K562 (cell line): Measurements from ENCODE around the gene TMEM60. TPM values are rescaled to one million over a fixed set of nuclear protein-coding genes. Genes with fewer than 3 reads are reported as not detected.
A peak's percentile ranks its signal among the peaks of the same experiment; 100 is the strongest.

Experiments
- CBX5 ChIP-seq: IDR thresholded peaks from 2 replicates; pipeline ENCODE4 v1.6.1; 2014; ENCODE audit warnings: low read depth, borderline replicate concordance
- CHCHD3 ChIP-seq: fragments of 250-450 bp; sonication (Bioruptor Pico); IDR thresholded peaks from 2 replicates; pipeline ENCODE4 v2.1.2; 2022; ENCODE audit warnings: mild to moderate bottlenecking
- CTBP1 ChIP-seq: fragments of 450-650 bp; IDR thresholded peaks from 2 replicates; pipeline ENCODE4 v1.6.1; 2016; ENCODE audit warnings: borderline replicate concordance
- E2F3 ChIP-seq: fragments of 250-450 bp; sonication (Bioruptor Pico); IDR thresholded peaks from 2 replicates; pipeline ENCODE4 v1.4.0; 2020; ENCODE audit warnings: mild to moderate bottlenecking
- FIP1L1 ChIP-seq: fragments of 200-400 bp; formaldehyde crosslinking; IDR thresholded peaks from 2 replicates; pipeline ENCODE4 v1.6.1; 2018; ENCODE audit warnings: mild to moderate bottlenecking, low read depth, low read length; ENCODE audit not compliant: poor library complexity, severe bottlenecking
- ILK ChIP-seq: fragments of 450-650 bp; IDR thresholded peaks from 2 replicates; pipeline ENCODE4 v1.6.1; 2016; ENCODE audit warnings: missing genetic modification characterization, low read depth, mild to moderate bottlenecking, missing compliant biosample characterization, moderate library complexity, borderline replicate concordance
- MECOM ChIP-seq: fragments of 250-450 bp; sonication (Bioruptor Pico); IDR thresholded peaks from 2 replicates; pipeline ENCODE4 v1.8.0; 2022; ENCODE audit warnings: inconsistent platforms
- MTA3 ChIP-seq: fragments of 450-650 bp; formaldehyde crosslinking; IDR thresholded peaks from 2 replicates; pipeline ENCODE4 v1.6.1; 2017; ENCODE audit warnings: mild to moderate bottlenecking, borderline replicate concordance
- POLR2A ChIP-seq: fragments of 450-650 bp; conservative IDR thresholded peaks from 2 replicates; pipeline ENCODE4 v1.6.1; 2016
- POU5F1 ChIP-seq: fragments of 150-350 bp; IDR thresholded peaks from 2 replicates; pipeline ENCODE4 v1.6.1; 2014; ENCODE audit warnings: borderline replicate concordance, low read length, low read depth, mild to moderate bottlenecking; ENCODE audit not compliant: partially characterized antibody
- STAT5A ChIP-seq: IDR thresholded peaks from 2 replicates; pipeline ENCODE4 v1.6.1; 2012; ENCODE audit warnings: low read length, inconsistent platforms, borderline replicate concordance
- TGIF2 ChIP-seq: sonication (generic); formaldehyde crosslinking; IDR thresholded peaks from 2 replicates; pipeline ENCODE4 v1.8.1; 2022; ENCODE audit warnings: mild to moderate bottlenecking, missing genetic modification reagents, moderate library complexity
- XRCC3 ChIP-seq: fragments of 450-650 bp; IDR thresholded peaks from 2 replicates; pipeline ENCODE4 v1.6.1; 2017; ENCODE audit warnings: mild to moderate bottlenecking, moderate library complexity
- XRCC5 ChIP-seq: fragments of 200-400 bp; formaldehyde crosslinking; IDR thresholded peaks from 2 replicates; pipeline ENCODE4 v1.6.1; 2017; ENCODE audit warnings: low read depth, mild to moderate bottlenecking, low read length
- ZNF23 ChIP-seq: fragments of 250-450 bp; sonication (Bioruptor Pico); IDR thresholded peaks from 2 replicates; pipeline ENCODE4 v1.4.0; 2020; ENCODE audit warnings: mild to moderate bottlenecking
- ZNF696 ChIP-seq: fragments of 250-450 bp; sonication (Bioruptor Pico); conservative IDR thresholded peaks from 2 replicates; pipeline ENCODE4 v1.4.0; 2020; ENCODE audit warnings: mild to moderate bottlenecking, moderate library complexity
- ZNF76 ChIP-seq: fragments of 250-450 bp; sonication (Bioruptor Pico); IDR thresholded peaks from 2 replicates; pipeline ENCODE4 v1.4.0; 2020; ENCODE audit warnings: mild to moderate bottlenecking, moderate library complexity, borderline replicate concordance
- polyA plus RNA-seq, 8 experiments: library from polyadenylated mRNA; depleted of rRNA in 4 of 8; stranded (reverse) in 5 of 8; unstranded in 3 of 8; fragments of >200 nt; fragmentation: Nextera tagmentation in 2 of 8; fragmentation: Illumina TruSeq in 1 of 8; extraction: Ambion mirVana in 2 of 8; extraction: Trizol in 1 of 8; gene quantifications; 2 replicates each; pipeline versions ENCODE4 v1.2.1 to v1.2.3, GENCODE V29; 2011 to 2014; ENCODE audit warnings: inconsistent platforms in 1 of 8, missing spikeins in 1 of 8
- total RNA-seq, 7 experiments: library from RNA; depleted of rRNA in 6 of 7; stranded (reverse); fragments of >200 nt in 6 of 7; fragmentation: Illumina TruSeq in 2 of 7; extraction: Trizol in 2 of 7; gene quantifications; 2 replicates each; pipeline versions ENCODE4 v1.2.1 to v1.2.3, GENCODE V29; 2011 to 2021; ENCODE audit warnings: low replicate concordance in 1 of 7
- TF ChIP-seq, protein P1 (sequence below), 2 experiments: fragments of 450-650 bp in 1 of 2; sonication (generic) in 1 of 2; formaldehyde crosslinking in 1 of 2; IDR thresholded peaks in 1 of 2; conservative IDR thresholded peaks in 1 of 2; 2 replicates each; pipeline versions ENCODE4 v1.6.1 to v1.8.1; 2016 to 2023; ENCODE audit warnings: mild to moderate bottlenecking in 2 of 2, moderate library complexity in 2 of 2, inconsistent platforms in 1 of 2, missing genetic modification reagents in 1 of 2
- TF ChIP-seq, protein P2 (sequence below): fragments of 150-350 bp; conservative IDR thresholded peaks from 2 replicates; pipeline ENCODE4 v1.6.1; 2014; ENCODE audit warnings: low read length
- TF ChIP-seq, protein P3 (sequence below): fragments of 200-400 bp; formaldehyde crosslinking; IDR thresholded peaks from 2 replicates; pipeline ENCODE4 v1.6.1; 2017; ENCODE audit warnings: mild to moderate bottlenecking, low read depth, low read length, moderate library complexity
- TF ChIP-seq, protein P4 (sequence below): fragments of 250-450 bp; sonication (Bioruptor Pico); IDR thresholded peaks from 2 replicates; pipeline ENCODE4 v1.8.0; 2021; ENCODE audit warnings: mild to moderate bottlenecking, moderate library complexity

Gene TMEM60
- total and polyA plus RNA-seq, 9 of the 15 experiments (the other 6 are each of a cell fraction or from before 2014, with no cell fraction given) = 12.5 to 140 (median 38.4) TPM

DNA sequence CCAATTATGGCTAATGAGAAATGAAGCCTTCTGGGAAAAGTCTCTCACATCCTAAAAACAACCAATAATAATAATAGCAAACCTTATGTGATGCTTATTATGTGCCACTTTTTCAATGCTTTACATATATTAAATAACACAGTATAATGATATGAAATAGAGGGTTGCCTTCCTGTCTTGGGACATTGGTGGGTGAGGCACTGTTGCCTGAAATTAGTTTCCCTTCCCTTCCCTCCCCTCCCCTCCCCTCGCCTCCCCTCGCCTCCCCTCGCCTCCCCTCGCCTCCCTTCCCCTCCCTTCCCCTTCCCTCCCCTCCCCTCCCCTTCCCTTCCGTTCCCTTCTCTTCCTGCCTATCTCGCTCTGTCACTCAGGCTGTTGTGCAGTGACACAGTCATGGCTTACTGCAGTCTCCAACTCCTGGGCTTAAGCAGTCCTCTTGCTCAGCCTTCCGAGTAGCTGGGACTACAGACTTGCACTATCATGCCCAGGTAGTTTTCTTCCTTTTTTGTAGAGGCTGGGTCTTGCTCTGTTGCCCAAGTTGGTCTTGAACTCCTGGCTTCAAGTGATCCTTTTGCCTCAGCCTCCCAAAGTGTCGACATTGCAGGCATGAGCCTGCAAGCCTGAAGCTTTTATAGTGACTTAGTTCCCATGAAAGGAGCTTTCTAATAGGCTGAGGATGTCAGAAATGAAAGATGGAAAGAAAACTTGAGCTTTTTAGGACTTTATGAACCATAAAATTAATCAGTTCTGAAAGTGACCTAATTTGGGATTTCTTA, 48.3 kb upstream of the TMEM60 start (continued):
- TF ChIP-seq, protein P1, sequence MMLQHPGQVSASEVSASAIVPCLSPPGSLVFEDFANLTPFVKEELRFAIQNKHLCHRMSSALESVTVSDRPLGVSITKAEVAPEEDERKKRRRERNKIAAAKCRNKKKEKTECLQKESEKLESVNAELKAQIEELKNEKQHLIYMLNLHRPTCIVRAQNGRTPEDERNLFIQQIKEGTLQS (IDR thresholded peaks at IDR 0.05) = no peak
- TF ChIP-seq, protein P1 (CRISPR knock-in tag; conservative IDR thresholded peaks at IDR 0.05) = no peak
- TF ChIP-seq ZNF76 (CRISPR knock-in tag) (no peak), ILK (tag) (no peak), XRCC3 (no peak), ZNF696 (CRISPR knock-in tag) (no peak), STAT5A (no peak), XRCC5 (no peak), FIP1L1 (no peak), TGIF2 (CRISPR knock-in tag) (no peak), E2F3 (CRISPR knock-in tag) (no peak), ZNF23 (CRISPR knock-in tag) (no peak), CTBP1 (no peak), MTA3 (0 out of 2 replicates have a peak, but pooled peaks have one; percentile 29), MECOM (CRISPR knock-in tag) (no peak), POU5F1 (no peak), CBX5 (no peak), POLR2A (no peak), CHCHD3 (CRISPR knock-in tag) (no peak)
- TF ChIP-seq, protein P2, sequence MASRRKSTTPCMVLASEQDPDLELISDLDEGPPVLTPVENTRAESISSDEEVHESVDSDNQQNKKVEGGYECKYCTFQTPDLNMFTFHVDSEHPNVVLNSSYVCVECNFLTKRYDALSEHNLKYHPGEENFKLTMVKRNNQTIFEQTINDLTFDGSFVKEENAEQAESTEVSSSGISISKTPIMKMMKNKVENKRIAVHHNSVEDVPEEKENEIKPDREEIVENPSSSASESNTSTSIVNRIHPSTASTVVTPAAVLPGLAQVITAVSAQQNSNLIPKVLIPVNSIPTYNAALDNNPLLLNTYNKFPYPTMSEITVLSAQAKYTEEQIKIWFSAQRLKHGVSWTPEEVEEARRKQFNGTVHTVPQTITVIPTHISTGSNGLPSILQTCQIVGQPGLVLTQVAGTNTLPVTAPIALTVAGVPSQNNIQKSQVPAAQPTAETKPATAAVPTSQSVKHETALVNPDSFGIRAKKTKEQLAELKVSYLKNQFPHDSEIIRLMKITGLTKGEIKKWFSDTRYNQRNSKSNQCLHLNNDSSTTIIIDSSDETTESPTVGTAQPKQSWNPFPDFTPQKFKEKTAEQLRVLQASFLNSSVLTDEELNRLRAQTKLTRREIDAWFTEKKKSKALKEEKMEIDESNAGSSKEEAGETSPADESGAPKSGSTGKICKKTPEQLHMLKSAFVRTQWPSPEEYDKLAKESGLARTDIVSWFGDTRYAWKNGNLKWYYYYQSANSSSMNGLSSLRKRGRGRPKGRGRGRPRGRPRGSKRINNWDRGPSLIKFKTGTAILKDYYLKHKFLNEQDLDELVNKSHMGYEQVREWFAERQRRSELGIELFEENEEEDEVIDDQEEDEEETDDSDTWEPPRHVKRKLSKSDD = no peak
- TF ChIP-seq, protein P3, sequence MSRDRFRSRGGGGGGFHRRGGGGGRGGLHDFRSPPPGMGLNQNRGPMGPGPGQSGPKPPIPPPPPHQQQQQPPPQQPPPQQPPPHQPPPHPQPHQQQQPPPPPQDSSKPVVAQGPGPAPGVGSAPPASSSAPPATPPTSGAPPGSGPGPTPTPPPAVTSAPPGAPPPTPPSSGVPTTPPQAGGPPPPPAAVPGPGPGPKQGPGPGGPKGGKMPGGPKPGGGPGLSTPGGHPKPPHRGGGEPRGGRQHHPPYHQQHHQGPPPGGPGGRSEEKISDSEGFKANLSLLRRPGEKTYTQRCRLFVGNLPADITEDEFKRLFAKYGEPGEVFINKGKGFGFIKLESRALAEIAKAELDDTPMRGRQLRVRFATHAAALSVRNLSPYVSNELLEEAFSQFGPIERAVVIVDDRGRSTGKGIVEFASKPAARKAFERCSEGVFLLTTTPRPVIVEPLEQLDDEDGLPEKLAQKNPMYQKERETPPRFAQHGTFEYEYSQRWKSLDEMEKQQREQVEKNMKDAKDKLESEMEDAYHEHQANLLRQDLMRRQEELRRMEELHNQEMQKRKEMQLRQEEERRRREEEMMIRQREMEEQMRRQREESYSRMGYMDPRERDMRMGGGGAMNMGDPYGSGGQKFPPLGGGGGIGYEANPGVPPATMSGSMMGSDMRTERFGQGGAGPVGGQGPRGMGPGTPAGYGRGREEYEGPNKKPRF = no peak
- TF ChIP-seq, protein P4, sequence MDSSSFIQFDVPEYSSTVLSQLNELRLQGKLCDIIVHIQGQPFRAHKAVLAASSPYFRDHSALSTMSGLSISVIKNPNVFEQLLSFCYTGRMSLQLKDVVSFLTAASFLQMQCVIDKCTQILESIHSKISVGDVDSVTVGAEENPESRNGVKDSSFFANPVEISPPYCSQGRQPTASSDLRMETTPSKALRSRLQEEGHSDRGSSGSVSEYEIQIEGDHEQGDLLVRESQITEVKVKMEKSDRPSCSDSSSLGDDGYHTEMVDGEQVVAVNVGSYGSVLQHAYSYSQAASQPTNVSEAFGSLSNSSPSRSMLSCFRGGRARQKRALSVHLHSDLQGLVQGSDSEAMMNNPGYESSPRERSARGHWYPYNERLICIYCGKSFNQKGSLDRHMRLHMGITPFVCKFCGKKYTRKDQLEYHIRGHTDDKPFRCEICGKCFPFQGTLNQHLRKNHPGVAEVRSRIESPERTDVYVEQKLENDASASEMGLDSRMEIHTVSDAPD = no peak
